Heart left ventricle (tissue), 13 donors: ENCODE measurements around the gene SCAMP4.

Source experiments
- CTCF ChIP-seq, 12 donors: fragments of 200-600 bp; sonication (generic) in 4 of 12; IDR thresholded peaks; one replicate each; pipeline versions ENCODE4 v1.5.0 to v1.8.0; 2018 to 2022; ENCODE audit warnings: antibody characterized with exemption in 12 of 12, mild to moderate bottlenecking in 5 of 12
- POLR2A ChIP-seq, 2 donors: fragments of 450-650 bp; IDR thresholded peaks; one replicate each; pipeline ENCODE4 v1.6.1; 2017; ENCODE audit warnings: antibody characterized with exemption in 2 of 2, mild to moderate bottlenecking in 2 of 2, moderate library complexity in 2 of 2
- donor health status: ischemic (EF 13 %, LVEDD 7.1; RV severe dilation, severe dysfunction).
- donor health status: DM: no; HTN: yes; CAD: no.
- donor health status: DM: no; HTN: no; CAD: no.
- donor health status: ischemic (EF 25% LVEDD 6.9; RV normal size, moderate dysfunction).
- donor health status: ischemic (EF 25% LVEDD 5.7; RV mildly dilated, moderate dysfunction).
- donor health status: ischemic (EF 35%, LVEDD 5.7; RV mildly dilated, moderate dysfunction).
- donor health status: nonischemic (EF 11% LVEDD 7.7; RV severe dilation, severe dysfunction).
- donor health status: DM: yes; HTN: yes; CAD: no.
- donor health status: PGD.
- donor health status: ischemic (EF 29% LVEDD 5.4; RV normal size, mild dysfunction).
- donor health status: nonischemic (EF 23%, LVEDD 6.1; RV moderate dilation, normal function).

- TF ChIP-seq CTCF (IDR thresholded peaks at IDR 0.05) (no peak), POLR2A (IDR thresholded peaks at IDR 0.05) (no peak)
Observed at GRCh38 chr19:1917926-1918325, 12.7 kb downstream of the SCAMP4 start.
